ENCODE results near the gene RFX1. TPM values are rescaled to one million over a fixed set of nuclear protein-coding genes. Genes with fewer than 3 reads are reported as not detected.

Gene RFX1
- total and polyA plus RNA-seq, 8 donors: 5.5 to 55.6 (median 7.6) TPM

- FAIRE-seq (no peak), DNase-seq (no peak), ATAC-seq (peak in 1 of 4 donors; percentile 1)
- TF ChIP-seq CTCF (IDR thresholded peaks at IDR 0.05): no peak
- intact Hi-C loops (cut with DNase I): no loop called here
- Histone ChIP-seq H3K4me3 (no peak overlapping the region), H3K27me3 (no peaks in the 10 kb centered on the region), H3K4me1 (no peaks in the 10 kb centered on the region), H3K27ac (peak overlapping the region in 3 of 4 donors; percentile 30 to 72 (median 69)), H3K9me3 (no peaks in the 10 kb centered on the region), H3K36me3 (peaks cover 0 to 5% (median 0%) of the 10 kb centered on the region in 3 donors)
- WGBS, 2 donors: 77 to 78% methylated on average over 10 of the region's 10 CpGs
Observed at GRCh38 chr19:13985771-13986347, 20.3 kb downstream of the RFX1 start.

- H3K9me3 ChIP-seq: no peaks in the 10 kb centered on the region
- DNase-seq (no peak), FAIRE-seq (no peak), ATAC-seq (no peak)
- no peaks in the 10 kb centered on the region for H3K4me1 ChIP-seq
- 91 to 92% methylated on average over 25 of the region's 25 CpGs for WGBS, 2 donors
- intact Hi-C loops (cut with DNase I): no loop called here
- H3K27ac ChIP-seq: peak overlapping the region in 1 of 4 donors; percentile 69
- no peaks in the 10 kb centered on the region for H3K27me3 ChIP-seq
- H3K4me3 ChIP-seq: no peak overlapping the region
- H3K36me3 ChIP-seq: peaks cover 0 to 4% (median 0%) of the 10 kb centered on the region in 3 donors
- no peak for TF ChIP-seq CTCF (IDR thresholded peaks at IDR 0.05)
Observed at GRCh38 chr19:13984875-13985741, 21.0 kb downstream of the RFX1 start.

GRCh38 chr19:13984186-13984585 is 21.9 kb downstream of the RFX1 start:
- DNase-seq (no peak), FAIRE-seq (no peak), ATAC-seq (no peak)
- Histone ChIP-seq H3K4me1 (no peaks in the 10 kb centered on the region), H3K27me3 (no peaks in the 10 kb centered on the region), H3K9me3 (no peaks in the 10 kb centered on the region), H3K27ac (no peak overlapping the region), H3K36me3 (peaks cover 0 to 4% (median 0%) of the 10 kb centered on the region in 3 donors), H3K4me3 (no peak overlapping the region)
- no peak for TF ChIP-seq CTCF (IDR thresholded peaks at IDR 0.05)
- 64 to 69% methylated on average over 13 to 15 of the region's 15 CpGs for WGBS, 2 donors
- intact Hi-C loops (cut with DNase I): no loop called here

- Histone ChIP-seq H3K27ac (no peak overlapping the region), H3K4me3 (no peak overlapping the region), H3K9me3 (no peaks in the 10 kb centered on the region), H3K36me3 (peaks cover 0 to 4% (median 0%) of the 10 kb centered on the region in 3 donors), H3K4me1 (no peaks in the 10 kb centered on the region), H3K27me3 (no peaks in the 10 kb centered on the region)
- 90 to 91% methylated on average over 21 of the region's 21 CpGs for WGBS, 2 donors
- TF ChIP-seq CTCF (IDR thresholded peaks at IDR 0.05): no peak
- peak in 2 of 6 donors; percentile 36 to 83 for DNase-seq
- peak in 2 of 4 donors; percentile 33 to 59 for ATAC-seq
- intact Hi-C loops (cut with DNase I): no loop called here
- FAIRE-seq: no peak
Observed at GRCh38 chr19:13983213-13983889, 22.8 kb downstream of the RFX1 start.
